Heart left ventricle (tissue), 16 donors: Measurements from ENCODE around the gene WNK2. TPM values are rescaled to one million over a fixed set of nuclear protein-coding genes. Genes with fewer than 3 reads are reported as not detected.

Experiments used
- ATAC-seq, 4 donors: fragments of 200-7000 bp; cut with Tn5 transposase; one replicate each; pipeline ENCODE4 v1.9.1; 2020 to 2022; ENCODE audit warnings: moderate library complexity in 4 of 4, mild to moderate bottlenecking in 3 of 4, moderate number of reproducible peaks in 1 of 4
- DNase-seq, 5 donors: peaks; one replicate each; pipeline ENCODE4 v3.0.0-alpha.2; 2020
- H3K27ac ChIP-seq, 12 donors: fragments of 200-600 bp; sonication (generic) in 4 of 12; one replicate each; pipeline versions ENCODE4 v1.5.0 to v1.8.0; 2016 to 2022; ENCODE audit warnings: mild to moderate bottlenecking in 2 of 12
- H3K27me3 ChIP-seq, 9 donors: fragments of 200-600 bp; sonication (generic) in 2 of 9; one replicate each; pipeline versions ENCODE4 v1.5.1 to v1.8.0; 2016 to 2022; ENCODE audit warnings: mild to moderate bottlenecking in 3 of 9
- H3K36me3 ChIP-seq, 9 donors: fragments of 200-600 bp; sonication (generic) in 2 of 9; one replicate each; pipeline versions ENCODE4 v1.5.0 to v1.8.0; 2018 to 2022; ENCODE audit warnings: mild to moderate bottlenecking in 2 of 9
- H3K4me1 ChIP-seq, 12 donors: fragments of 200-600 bp; sonication (generic) in 4 of 12; one replicate each; pipeline versions ENCODE4 v1.5.0 to v1.8.0; 2016 to 2022; ENCODE audit warnings: mild to moderate bottlenecking in 3 of 12
- H3K4me3 ChIP-seq, 12 donors: fragments of 200-600 bp; sonication (generic) in 4 of 12; one replicate each; pipeline versions ENCODE4 v1.5.0 to v1.8.0; 2017 to 2022; ENCODE audit warnings: mild to moderate bottlenecking in 9 of 12, moderate library complexity in 4 of 12
- H3K9me3 ChIP-seq, 12 donors: fragments of 200-600 bp; sonication (generic) in 4 of 12; one replicate each; pipeline versions ENCODE4 v1.5.0 to v1.8.0; 2016 to 2022; ENCODE audit warnings: mild to moderate bottlenecking in 1 of 12
- POLR2A ChIP-seq, 2 donors: fragments of 450-650 bp; IDR thresholded peaks; one replicate each; pipeline ENCODE4 v1.6.1; 2017; ENCODE audit warnings: antibody characterized with exemption in 2 of 2, mild to moderate bottlenecking in 2 of 2, moderate library complexity in 2 of 2
- WGBS, 4 donors: extraction: QIAGEN DNeasy Blood & Tissue Kit in 2 of 4; methylation state at CpG; one replicate each; pipeline versions ENCODE4 v1.1.5 to v1.1.7; 2013 to 2018; 5-methylcytosine and 5-hydroxymethylcytosine counted together
- intact Hi-C, 10 donors: fragments of 100-400 bp; cut with DNase I; formaldehyde crosslinking; loops; one replicate each; pipeline versions ENCODE4 v1.11.1 to v1.14.2; 2022
- polyA plus RNA-seq, 2 donors: library from polyadenylated mRNA; stranded (reverse); fragments of 200-250 nt; gene quantifications; one replicate each; pipeline ENCODE4 v1.2.3, GENCODE V29; 2013
- total RNA-seq, 9 donors: library from RNA; depleted of rRNA in 2 of 9; stranded (reverse); fragments of >200 nt in 2 of 9; fragmentation: NEBNext Ultra II Directional in 3 of 9; extraction: Animal tissue kit (Norgen Biotek cat#: 25700) in 3 of 9; gene quantifications; one replicate each; pipeline versions ENCODE4 v1.1.0 to v1.2.4, GENCODE V29; 2016 to 2023
- TF ChIP-seq, protein P1 (sequence below), 12 donors: fragments of 200-600 bp; sonication (generic) in 4 of 12; IDR thresholded peaks; one replicate each; pipeline versions ENCODE4 v1.5.0 to v1.8.0; 2018 to 2022; ENCODE audit warnings: antibody characterized with exemption in 12 of 12, mild to moderate bottlenecking in 5 of 12
- donor health status: ischemic (EF 13 %, LVEDD 7.1; RV severe dilation, severe dysfunction).
- donor health status: healthy with polysubstance abuse.
- donor health status: DM: no; HTN: yes; CAD: no.
- donor health status: DM: no; HTN: no; CAD: no.
- donor health status: ischemic (EF 25% LVEDD 6.9; RV normal size, moderate dysfunction).
- donor health status: ischemic (EF 25% LVEDD 5.7; RV mildly dilated, moderate dysfunction).
- donor health status: healthy.
- donor health status: DM: yes; HTN: yes; CAD: no.
- donor health status: ischemic (EF 35%, LVEDD 5.7; RV mildly dilated, moderate dysfunction).
- donor health status: nonischemic (EF 11% LVEDD 7.7; RV severe dilation, severe dysfunction).
- donor health status: DM: yes; HTN: yes; CAD: no.
- donor health status: PGD.
- donor health status: ischemic (EF 29% LVEDD 5.4; RV normal size, mild dysfunction).
- donor health status: nonischemic (EF 23%, LVEDD 6.1; RV moderate dilation, normal function).

WNK2 gene
- total and polyA plus RNA-seq, 11 donors: 29.4 to 206 (median 112) TPM

- H3K27me3 ChIP-seq: no peaks in the 10 kb centered on the region
- H3K27ac ChIP-seq: peak overlapping the region in 11 of 12 donors; percentile 27 to 99 (median 88)
- intact Hi-C loops: no loop called here
- no peak overlapping the region for H3K4me3 ChIP-seq
- WGBS, 4 donors: 61 to 66% (median 64%) methylated on average over 15 of the region's 15 CpGs
- no peaks in the 10 kb centered on the region for H3K36me3 ChIP-seq
- no peak for TF ChIP-seq POLR2A (IDR thresholded peaks at IDR 0.05)
- TF ChIP-seq, protein P1, sequence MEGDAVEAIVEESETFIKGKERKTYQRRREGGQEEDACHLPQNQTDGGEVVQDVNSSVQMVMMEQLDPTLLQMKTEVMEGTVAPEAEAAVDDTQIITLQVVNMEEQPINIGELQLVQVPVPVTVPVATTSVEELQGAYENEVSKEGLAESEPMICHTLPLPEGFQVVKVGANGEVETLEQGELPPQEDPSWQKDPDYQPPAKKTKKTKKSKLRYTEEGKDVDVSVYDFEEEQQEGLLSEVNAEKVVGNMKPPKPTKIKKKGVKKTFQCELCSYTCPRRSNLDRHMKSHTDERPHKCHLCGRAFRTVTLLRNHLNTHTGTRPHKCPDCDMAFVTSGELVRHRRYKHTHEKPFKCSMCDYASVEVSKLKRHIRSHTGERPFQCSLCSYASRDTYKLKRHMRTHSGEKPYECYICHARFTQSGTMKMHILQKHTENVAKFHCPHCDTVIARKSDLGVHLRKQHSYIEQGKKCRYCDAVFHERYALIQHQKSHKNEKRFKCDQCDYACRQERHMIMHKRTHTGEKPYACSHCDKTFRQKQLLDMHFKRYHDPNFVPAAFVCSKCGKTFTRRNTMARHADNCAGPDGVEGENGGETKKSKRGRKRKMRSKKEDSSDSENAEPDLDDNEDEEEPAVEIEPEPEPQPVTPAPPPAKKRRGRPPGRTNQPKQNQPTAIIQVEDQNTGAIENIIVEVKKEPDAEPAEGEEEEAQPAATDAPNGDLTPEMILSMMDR (IDR thresholded peaks at IDR 0.05): no peak
- peaks cover 0 to 94% (median 53%) of the 10 kb centered on the region in 12 donors for H3K4me1 ChIP-seq
- H3K9me3 ChIP-seq: no peaks in the 10 kb centered on the region
- no peak for ATAC-seq
- peak in 3 of 5 donors; percentile 5 to 54 (median 20) for DNase-seq
Measured at GRCh38 chr9:93203718-93204469, 20.0 kb downstream of the WNK2 start.

DNA sequence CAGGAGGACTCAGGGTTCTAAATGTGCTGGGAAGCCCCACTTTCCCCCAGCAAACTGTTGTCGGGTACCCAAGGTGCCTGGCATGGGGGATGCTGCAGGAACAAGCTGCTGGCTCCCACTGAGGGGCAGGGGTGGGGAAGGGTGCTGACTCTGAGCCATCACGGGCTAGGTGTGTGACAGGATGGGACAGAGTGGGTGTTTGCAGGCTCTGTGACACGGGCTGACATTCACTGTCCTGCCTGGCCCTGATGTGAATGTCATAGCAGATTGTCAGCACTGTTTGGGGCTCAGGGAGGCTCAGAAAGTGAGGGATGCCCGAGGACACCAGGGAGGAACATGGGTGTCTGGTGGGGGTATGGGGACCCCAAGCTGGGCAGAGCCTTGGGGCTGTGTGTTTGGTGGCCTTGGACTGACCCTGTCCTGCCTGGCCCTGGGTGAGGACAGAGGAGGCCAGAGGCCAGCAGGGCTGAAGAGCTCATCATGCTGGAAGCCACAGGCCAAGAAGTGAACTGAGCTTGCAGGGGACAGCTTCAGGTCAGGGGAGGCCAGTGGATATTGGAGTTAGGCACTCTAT lies 20.6 kb downstream of the WNK2 start:
- peaks cover 0 to 97% (median 53%) of the 10 kb centered on the region in 12 donors for H3K4me1 ChIP-seq
- H3K27ac ChIP-seq: peak overlapping the region; percentile 35 to 99 (median 88)
- intact Hi-C loops: loop anchor here in 1 of 10 donors (1.0 kb wide), 1 partner anchor 17 kb away; no protein-coding TSS in a partner anchor
- H3K9me3 ChIP-seq: no peaks in the 10 kb centered on the region
- DNase-seq (peak in 3 of 5 donors; percentile 16 to 43 (median 24)), ATAC-seq (no peak)
- TF ChIP-seq, protein P1 (IDR thresholded peaks at IDR 0.05): no peak
- TF ChIP-seq POLR2A (IDR thresholded peaks at IDR 0.05): no peak
- 39 to 55% (median 50%) methylated on average over 3 to 4 of the region's 4 CpGs for WGBS, 4 donors
- H3K36me3 ChIP-seq: no peaks in the 10 kb centered on the region
- H3K4me3 ChIP-seq: no peak overlapping the region
- H3K27me3 ChIP-seq: no peaks in the 10 kb centered on the region

DNA sequence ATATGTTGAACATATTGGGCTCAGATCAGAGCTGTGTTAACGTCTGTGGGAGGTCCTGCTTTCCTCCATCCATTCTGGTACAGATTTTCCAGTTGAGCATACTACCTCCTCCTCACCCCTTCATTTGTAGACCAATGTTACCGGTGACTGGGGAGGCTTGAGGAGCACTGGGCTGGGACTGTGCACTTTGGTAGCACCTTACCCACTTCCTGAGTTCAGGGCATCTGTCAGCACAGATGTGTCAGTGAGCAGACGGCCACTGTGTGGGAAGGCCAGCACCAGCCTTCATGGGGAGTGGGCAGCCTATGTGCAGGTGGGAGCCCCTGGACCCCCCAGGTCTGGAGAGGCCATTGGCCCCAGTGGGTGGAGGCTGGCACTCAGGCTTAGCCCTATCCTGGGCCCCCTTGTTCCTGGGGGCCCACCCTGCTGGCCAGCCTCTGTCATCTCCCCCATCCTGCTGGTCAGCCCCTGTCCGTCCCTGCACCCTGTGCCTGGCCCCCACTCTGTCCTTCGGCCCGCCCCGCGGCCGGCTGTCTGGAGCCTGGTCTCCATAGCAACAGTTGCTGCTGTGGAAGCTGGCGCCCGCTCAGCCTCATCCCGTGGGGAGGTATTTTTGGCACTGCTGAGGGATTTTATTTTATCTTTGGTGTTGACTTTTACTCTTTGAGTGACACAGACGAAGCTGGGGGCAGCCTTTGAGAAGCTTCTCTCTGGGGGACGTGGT lies 21.3 kb downstream of the WNK2 start:
- Histone ChIP-seq H3K27me3 (no peaks in the 10 kb centered on the region), H3K27ac (peak overlapping the region; percentile 35 to 99 (median 88)), H3K36me3 (no peaks in the 10 kb centered on the region), H3K4me1 (peaks cover 0 to 98% (median 53%) of the 10 kb centered on the region in 12 donors), H3K4me3 (peak overlapping the region in 1 of 12 donors; percentile 31), H3K9me3 (no peaks in the 10 kb centered on the region)
- TF ChIP-seq POLR2A (IDR thresholded peaks at IDR 0.05): no peak
- TF ChIP-seq, protein P1 (IDR thresholded peaks at IDR 0.05): no peak
- intact Hi-C loops: loop anchor here in 1 of 10 donors (1.0 kb wide), 1 partner anchor 18 kb away; no protein-coding TSS in a partner anchor
- DNase-seq (peak; percentile 81 to 89 (median 86)), ATAC-seq (peak; percentile 66 to 80 (median 74))
- 6 to 11% (median 8%) methylated on average over 12 to 14 of the region's 14 CpGs for WGBS, 4 donors
